ENCODE results near the gene EEF2. TPM values are rescaled to one million over a fixed set of nuclear protein-coding genes. Genes with fewer than 3 reads are reported as not detected.

Gene EEF2
- total RNA-seq, 1 experiment from 2014 or later: 3,615 TPM

- Mint-ChIP-seq H3K9me3 (no peaks in the 10 kb centered on the region), H3K4me1 (0 out of 4 replicates have a peak, but pooled peaks cover 0 to 2% of the 10 kb centered on the region in 2 experiments), H3K27ac (peak overlapping the region in 1 of 3 experiments; percentile 59; a peak in 1 of 7 replicates), H3K4me3 (no peak overlapping the region), H3K36me3 (ENCODE audit: insufficient read depth in 1 of 3, low read depth in 3 of 3) (peaks cover 29 to 63% (median 56%) of the 10 kb centered on the region in 3 experiments; a peak in 6 of 7 replicates), H3K27me3 (ENCODE audit: low read depth) (no peaks in the 10 kb centered on the region)
- Histone ChIP-seq H3K23ac (ENCODE audit: insufficient read length, low read depth, low read length) (no peak overlapping the region), H3K27ac (ENCODE audit: insufficient read length, low read depth, low read length) (no peak overlapping the region), H2AK5ac (ENCODE audit: insufficient read length, low read length) (no peak overlapping the region), H2BK15ac (ENCODE audit: low read depth, low read length) (no peak overlapping the region), H2AFZ (ENCODE audit: low read length) (no peak overlapping the region), H3K14ac (ENCODE audit: insufficient read depth, low read length) (no peak overlapping the region), H2BK20ac (ENCODE audit: low read depth, low read length, poor library complexity, severe bottlenecking) (no peak overlapping the region), H3K79me1 (ENCODE audit: insufficient read depth, low read depth, low read length, poor library complexity, severe bottlenecking) (peaks cover 4% of the 10 kb centered on the region), H4K20me1 (ENCODE audit: control insufficient read depth, insufficient read depth, insufficient read length) (no peaks in the 10 kb centered on the region), H3T11ph (ENCODE audit: low read length) (no peak overlapping the region), H3K9ac (ENCODE audit: extremely low read depth, insufficient read length, low read length) (no peak overlapping the region), H3K4me2 (ENCODE audit: insufficient read depth, insufficient read length, low read length) (no peak overlapping the region), H4K8ac (replicated peaks; ENCODE audit: insufficient read length, low read depth, low read length) (no peak overlapping the region), H4K91ac (ENCODE audit: insufficient read length, low read depth, low read length) (no peak overlapping the region), H4K5ac (ENCODE audit: insufficient read length, low read depth, low read length) (no peak overlapping the region), H2BK5ac (ENCODE audit: insufficient read length, low read length) (no peak overlapping the region), H3K4me1 (ENCODE audit: insufficient read depth, low read length) (no peaks in the 10 kb centered on the region), H3K23me2 (ENCODE audit: insufficient read length, low read depth, low read length, poor library complexity, severe bottlenecking) (no peaks in the 10 kb centered on the region), H2BK12ac (ENCODE audit: insufficient read length, low read depth, low read length) (no peak overlapping the region), H3K27me3 (ENCODE audit: insufficient read depth, low read length) (no peaks in the 10 kb centered on the region), H3K79me2 (ENCODE audit: insufficient read depth, low read length) (peaks cover 2% of the 10 kb centered on the region; the same call in 1 of the 2 replicates), H3K9me3 (ENCODE audit: control insufficient read depth, low read depth, low read length) (no peaks in the 10 kb centered on the region), H3K4ac (ENCODE audit: low read depth, low read length) (no peak overlapping the region), H2BK120ac (ENCODE audit: low read depth, low read length, poor library complexity, severe bottlenecking) (no peak overlapping the region), H3K18ac (ENCODE audit: insufficient read length, low read depth, low read length) (no peak overlapping the region), H3K56ac (ENCODE audit: insufficient read length, low read depth, low read length) (no peak overlapping the region)
- WGBS (ENCODE audit: extremely low coverage, insufficient read length, low lambda C conversion rate): no CpG with 5 or more reads among the region's 24 CpGs
- TF ChIP-seq CTCF (conservative IDR thresholded peaks at IDR 0.05): no peak
- DNase-seq: no peak
Measured at GRCh38 chr19:3961007-3961406, 24.3 kb downstream of the EEF2 start.

Measured in H9 (cell line).